ENCODE data around the gene AEBP1.

- TF ChIP-seq EP300 (IDR thresholded peaks at IDR 0.05; ENCODE audit: low read depth) (no peak), POLR2A (IDR thresholded peaks at IDR 0.05) (no peak), POLR2AphosphoS5 (IDR thresholded peaks at IDR 0.05) (no peak)
- TF ChIP-seq, protein P1, sequence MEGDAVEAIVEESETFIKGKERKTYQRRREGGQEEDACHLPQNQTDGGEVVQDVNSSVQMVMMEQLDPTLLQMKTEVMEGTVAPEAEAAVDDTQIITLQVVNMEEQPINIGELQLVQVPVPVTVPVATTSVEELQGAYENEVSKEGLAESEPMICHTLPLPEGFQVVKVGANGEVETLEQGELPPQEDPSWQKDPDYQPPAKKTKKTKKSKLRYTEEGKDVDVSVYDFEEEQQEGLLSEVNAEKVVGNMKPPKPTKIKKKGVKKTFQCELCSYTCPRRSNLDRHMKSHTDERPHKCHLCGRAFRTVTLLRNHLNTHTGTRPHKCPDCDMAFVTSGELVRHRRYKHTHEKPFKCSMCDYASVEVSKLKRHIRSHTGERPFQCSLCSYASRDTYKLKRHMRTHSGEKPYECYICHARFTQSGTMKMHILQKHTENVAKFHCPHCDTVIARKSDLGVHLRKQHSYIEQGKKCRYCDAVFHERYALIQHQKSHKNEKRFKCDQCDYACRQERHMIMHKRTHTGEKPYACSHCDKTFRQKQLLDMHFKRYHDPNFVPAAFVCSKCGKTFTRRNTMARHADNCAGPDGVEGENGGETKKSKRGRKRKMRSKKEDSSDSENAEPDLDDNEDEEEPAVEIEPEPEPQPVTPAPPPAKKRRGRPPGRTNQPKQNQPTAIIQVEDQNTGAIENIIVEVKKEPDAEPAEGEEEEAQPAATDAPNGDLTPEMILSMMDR (IDR thresholded peaks at IDR 0.05) = no peak
Measured at GRCh38 chr7:44061645-44062179, 42.4 kb upstream of the AEBP1 start.
